Omental fat pad (tissue), 4 donors: ENCODE measurements around the gene ARG1. TPM values are rescaled to one million over a fixed set of nuclear protein-coding genes. Genes with fewer than 3 reads are reported as not detected.

Experiments
- ATAC-seq: fragments of 150-250 bp; one replicate; pipeline ENCODE4 v1.9.1; 2016; ENCODE audit warnings: mild to moderate bottlenecking, moderate library complexity; ENCODE audit not compliant: low FRiP score
- DNase-seq: peaks from one replicate; pipeline ENCODE4 v3.0.0-alpha.2; 2019; ENCODE audit warnings: low spot score
- CTCF ChIP-seq, 3 donors: fragments of 450-650 bp; IDR thresholded peaks; one replicate each; pipeline ENCODE4 v1.5.1; 2016 to 2017; ENCODE audit warnings: antibody characterized with exemption in 3 of 3, mild to moderate bottlenecking in 3 of 3, moderate library complexity in 2 of 3
- total RNA-seq, 4 donors: library from RNA; depleted of rRNA; stranded (reverse); fragments of >200 nt; gene quantifications; one replicate each; pipeline ENCODE4 v1.1.0, GENCODE V29; 2016

Gene ARG1
- total RNA-seq, 4 donors from 2014 or later: 14.5 TPM; not detected in 3

GRCh38 chr6:131586543-131586942, 13.5 kb downstream of the ARG1 start:
- ATAC-seq (no peak), DNase-seq (no peak)
- TF ChIP-seq CTCF (IDR thresholded peaks at IDR 0.05): no peak

GRCh38 chr6:131587909-131588308, 14.9 kb downstream of the ARG1 start:
- no peak for TF ChIP-seq CTCF (IDR thresholded peaks at IDR 0.05)
- DNase-seq (no peak), ATAC-seq (no peak)

- no peak for TF ChIP-seq CTCF (IDR thresholded peaks at IDR 0.05)
- ATAC-seq (no peak), DNase-seq (no peak)
Measured at GRCh38 chr6:131588643-131589042, 15.6 kb downstream of the ARG1 start.

- TF ChIP-seq CTCF (IDR thresholded peaks at IDR 0.05): no peak
- no peak for DNase-seq
- no peak for ATAC-seq
Measured at GRCh38 chr6:131592935-131593334, 19.9 kb downstream of the ARG1 start.

GRCh38 chr6:131594074-131594473, 21.0 kb downstream of the ARG1 start:
- no peak for TF ChIP-seq CTCF (IDR thresholded peaks at IDR 0.05)
- ATAC-seq (no peak), DNase-seq (no peak)

GRCh38 chr6:131597446-131597845, 24.4 kb downstream of the ARG1 start:
- no peak for DNase-seq
- no peak for ATAC-seq
- no peak for TF ChIP-seq CTCF (IDR thresholded peaks at IDR 0.05)

GRCh38 chr6:131600716-131601115, 27.7 kb downstream of the ARG1 start:
- TF ChIP-seq CTCF (IDR thresholded peaks at IDR 0.05): no peak
- ATAC-seq: no peak
- DNase-seq: no peak
